Immature natural killer cell (primary cell): Measurements from ENCODE around the gene ATG5. TPM values are rescaled to one million over a fixed set of nuclear protein-coding genes. Genes with fewer than 3 reads are reported as not detected.

Source experiments
- DNase-seq, 3 donors: peaks; one replicate each; pipeline ENCODE4 v3.0.0; 2022; ENCODE audit warnings: mixed read lengths in 1 of 3
- H3K27ac Mint-ChIP-seq, 6 donors: one replicate each; pipeline ENCODE4 v1.8.0; 2020; ENCODE audit warnings: mixed read lengths in 6 of 6, mild to moderate bottlenecking in 5 of 6, inconsistent platforms in 4 of 6, moderate library complexity in 3 of 6
- H3K27me3 Mint-ChIP-seq, 3 donors: one replicate each; pipeline ENCODE4 v1.8.0; 2020 to 2021; ENCODE audit warnings: low read depth in 3 of 3, mild to moderate bottlenecking in 3 of 3, mixed read lengths in 3 of 3, moderate library complexity in 3 of 3, inconsistent platforms in 1 of 3
- H3K36me3 Mint-ChIP-seq, 3 donors: one replicate each; pipeline ENCODE4 v1.8.0; 2020; ENCODE audit warnings: mixed read lengths in 3 of 3, inconsistent platforms in 2 of 3, mild to moderate bottlenecking in 2 of 3
- H3K4me1 Mint-ChIP-seq, 2 donors: one replicate each; pipeline ENCODE4 v1.8.0; 2020; ENCODE audit warnings: inconsistent platforms in 2 of 2, mild to moderate bottlenecking in 2 of 2, mixed read lengths in 2 of 2, moderate library complexity in 1 of 2
- H3K4me3 Mint-ChIP-seq, 5 donors: one replicate each; pipeline ENCODE4 v1.8.0; 2020; ENCODE audit warnings: mild to moderate bottlenecking in 5 of 5, mixed read lengths in 5 of 5, inconsistent platforms in 3 of 5, moderate library complexity in 3 of 5
- H3K9me3 Mint-ChIP-seq, 6 donors: one replicate each; pipeline ENCODE4 v1.8.0; 2020; ENCODE audit warnings: mild to moderate bottlenecking in 6 of 6, mixed read lengths in 6 of 6, inconsistent platforms in 4 of 6, moderate library complexity in 3 of 6
- polyA plus RNA-seq, 3 donors: library from polyadenylated mRNA; unstranded; fragments of 300-500 nt; fragmentation: Illumina TruSeq; gene quantifications; one replicate each; pipeline ENCODE4 v1.2.3, GENCODE V29; 2021

Gene ATG5
- polyA plus RNA-seq, 3 donors from 2014 or later = 37.7 to 41.9 (median 41.7) TPM

- no peak overlapping the region for H3K27ac Mint-ChIP-seq
- H3K27me3 Mint-ChIP-seq = peaks cover 0 to 2% (median 0%) of the 10 kb centered on the region in 3 donors
- peaks cover 3 to 18% (median 8%) of the 10 kb centered on the region in 3 donors for H3K36me3 Mint-ChIP-seq
- peak overlapping the region in 1 of 5 donors; percentile 10 for H3K4me3 Mint-ChIP-seq
- H3K9me3 Mint-ChIP-seq = no peaks in the 10 kb centered on the region
- peaks cover 24 to 53% of the 10 kb centered on the region in 2 donors for H3K4me1 Mint-ChIP-seq
- no peak for DNase-seq
Measured at GRCh38 chr6:106186714-106187113, 138.8 kb downstream of the ATG5 start.

GRCh38 chr6:106186172-106186571 is 139.4 kb downstream of the ATG5 start:
- Mint-ChIP-seq H3K27ac (peak overlapping the region in 2 of 6 donors; percentile 18 to 20), H3K27me3 (peaks cover 0 to 2% (median 0%) of the 10 kb centered on the region in 3 donors), H3K36me3 (peaks cover 0 to 18% (median 8%) of the 10 kb centered on the region in 3 donors), H3K9me3 (no peaks in the 10 kb centered on the region), H3K4me3 (peak overlapping the region in 1 of 5 donors; percentile 12), H3K4me1 (peaks cover 24 to 53% of the 10 kb centered on the region in 2 donors)
- no peak for DNase-seq

- Mint-ChIP-seq H3K27ac (no peak overlapping the region), H3K4me1 (peaks cover 25 to 53% of the 10 kb centered on the region in 2 donors), H3K27me3 (peaks cover 0 to 2% (median 0%) of the 10 kb centered on the region in 3 donors), H3K36me3 (peaks cover 0 to 18% (median 8%) of the 10 kb centered on the region in 3 donors), H3K9me3 (no peaks in the 10 kb centered on the region), H3K4me3 (peak overlapping the region in 1 of 5 donors; percentile 12)
- DNase-seq = no peak
Measured at GRCh38 chr6:106185615-106186014, 139.9 kb downstream of the ATG5 start.

- Mint-ChIP-seq H3K9me3 (no peaks in the 10 kb centered on the region), H3K27me3 (peaks cover 0 to 2% (median 0%) of the 10 kb centered on the region in 3 donors), H3K36me3 (peaks cover 0 to 18% (median 8%) of the 10 kb centered on the region in 3 donors), H3K4me3 (no peak overlapping the region), H3K4me1 (peaks cover 25 to 53% of the 10 kb centered on the region in 2 donors), H3K27ac (no peak overlapping the region)
- no peak for DNase-seq
Measured at GRCh38 chr6:106184629-106185028, 140.9 kb downstream of the ATG5 start.

GRCh38 chr6:106183430-106183829 is 142.1 kb downstream of the ATG5 start:
- peaks cover 0 to 2% (median 0%) of the 10 kb centered on the region in 3 donors for H3K27me3 Mint-ChIP-seq
- peaks cover 0 to 18% (median 12%) of the 10 kb centered on the region in 3 donors for H3K36me3 Mint-ChIP-seq
- no peaks in the 10 kb centered on the region for H3K9me3 Mint-ChIP-seq
- no peak for DNase-seq
- H3K4me1 Mint-ChIP-seq = peaks cover 24 to 46% of the 10 kb centered on the region in 2 donors
- no peak overlapping the region for H3K4me3 Mint-ChIP-seq
- no peak overlapping the region for H3K27ac Mint-ChIP-seq

GRCh38 chr6:106182455-106182854 is 143.1 kb downstream of the ATG5 start:
- Mint-ChIP-seq H3K9me3 (no peaks in the 10 kb centered on the region), H3K36me3 (peaks cover 0 to 15% (median 9%) of the 10 kb centered on the region in 3 donors), H3K4me3 (no peak overlapping the region), H3K27ac (no peak overlapping the region), H3K27me3 (peaks cover 0 to 2% (median 0%) of the 10 kb centered on the region in 3 donors), H3K4me1 (peaks cover 18 to 37% of the 10 kb centered on the region in 2 donors)
- no peak for DNase-seq

- Mint-ChIP-seq H3K27ac (peak overlapping the region in 1 of 6 donors; percentile 26), H3K4me3 (no peak overlapping the region), H3K4me1 (peaks cover 16 to 31% of the 10 kb centered on the region in 2 donors), H3K36me3 (peaks cover 0 to 14% (median 10%) of the 10 kb centered on the region in 3 donors), H3K9me3 (no peaks in the 10 kb centered on the region), H3K27me3 (peaks cover 0 to 2% (median 0%) of the 10 kb centered on the region in 3 donors)
- no peak for DNase-seq
Measured at GRCh38 chr6:106181664-106182418, 143.7 kb downstream of the ATG5 start.

GRCh38 chr6:106180208-106180607 is 145.4 kb downstream of the ATG5 start:
- no peak for DNase-seq
- Mint-ChIP-seq H3K9me3 (no peaks in the 10 kb centered on the region), H3K36me3 (peaks cover 0 to 18% (median 0%) of the 10 kb centered on the region in 3 donors), H3K27ac (no peak overlapping the region), H3K4me3 (peak overlapping the region in 1 of 5 donors; percentile 9), H3K4me1 (peaks cover 6 to 15% of the 10 kb centered on the region in 2 donors), H3K27me3 (peaks cover 0 to 2% (median 0%) of the 10 kb centered on the region in 3 donors)

- no peaks in the 10 kb centered on the region for H3K9me3 Mint-ChIP-seq
- peaks cover 7 to 16% of the 10 kb centered on the region in 2 donors for H3K4me1 Mint-ChIP-seq
Measured at GRCh38 chr6:106178900-106179299, 146.7 kb downstream of the ATG5 start.

GRCh38 chr6:106177786-106178185 is 147.8 kb downstream of the ATG5 start:
- no peak overlapping the region for H3K4me3 Mint-ChIP-seq
- H3K27ac Mint-ChIP-seq = peak overlapping the region in 2 of 6 donors; percentile 20 to 22

More at GRCh38 chr6:106178900-106179299, 146.7 kb downstream of the ATG5 start:
- Mint-ChIP-seq H3K27me3 (peaks cover 0 to 2% (median 0%) of the 10 kb centered on the region in 3 donors), H3K27ac (peak overlapping the region in 4 of 6 donors; percentile 9 to 55 (median 32)), H3K4me3 (peak overlapping the region in 2 of 5 donors; percentile 7 to 8), H3K36me3 (peaks cover 0 to 18% (median 0%) of the 10 kb centered on the region in 3 donors)
- DNase-seq = no peak

GRCh38 chr6:106173124-106173879 is 152.3 kb downstream of the ATG5 start:
- peak overlapping the region; percentile 48 to 80 (median 63) for H3K27ac Mint-ChIP-seq
- DNase-seq = peak; percentile 17 to 25 (median 22)
- H3K36me3 Mint-ChIP-seq = peaks cover 0 to 17% (median 0%) of the 10 kb centered on the region in 3 donors
- H3K4me3 Mint-ChIP-seq = peak overlapping the region; percentile 27 to 47 (median 39)
- H3K9me3 Mint-ChIP-seq = no peaks in the 10 kb centered on the region
- peaks cover 18 to 19% of the 10 kb centered on the region in 2 donors for H3K4me1 Mint-ChIP-seq
- peaks cover 2 to 5% (median 3%) of the 10 kb centered on the region in 3 donors for H3K27me3 Mint-ChIP-seq

More at GRCh38 chr6:106177786-106178185, 147.8 kb downstream of the ATG5 start:
- Mint-ChIP-seq H3K27me3 (peaks cover 2 to 5% (median 3%) of the 10 kb centered on the region in 3 donors), H3K36me3 (peaks cover 0 to 13% (median 0%) of the 10 kb centered on the region in 3 donors), H3K9me3 (no peaks in the 10 kb centered on the region), H3K4me1 (peaks cover 12 to 17% of the 10 kb centered on the region in 2 donors)
- no peak for DNase-seq

- Mint-ChIP-seq H3K4me1 (peaks cover 25 to 41% of the 10 kb centered on the region in 2 donors), H3K36me3 (peaks cover 0 to 7% (median 0%) of the 10 kb centered on the region in 3 donors), H3K27me3 (peaks cover 2 to 5% (median 3%) of the 10 kb centered on the region in 3 donors), H3K9me3 (no peaks in the 10 kb centered on the region), H3K4me3 (no peak overlapping the region), H3K27ac (no peak overlapping the region)
- DNase-seq = no peak
Measured at GRCh38 chr6:106170030-106170791, 155.3 kb downstream of the ATG5 start.

- peaks cover 31 to 47% of the 10 kb centered on the region in 2 donors for H3K4me1 Mint-ChIP-seq
- H3K27ac Mint-ChIP-seq = no peak overlapping the region
- no peaks in the 10 kb centered on the region for H3K9me3 Mint-ChIP-seq
- H3K36me3 Mint-ChIP-seq = peaks cover 0 to 9% (median 0%) of the 10 kb centered on the region in 3 donors
- peaks cover 2 to 5% (median 3%) of the 10 kb centered on the region in 3 donors for H3K27me3 Mint-ChIP-seq
- no peak overlapping the region for H3K4me3 Mint-ChIP-seq
- no peak for DNase-seq
Measured at GRCh38 chr6:106169517-106169916, 156.0 kb downstream of the ATG5 start.
